ENCODE results near the gene ZDHHC3.

Gene ZDHHC3

DNA sequence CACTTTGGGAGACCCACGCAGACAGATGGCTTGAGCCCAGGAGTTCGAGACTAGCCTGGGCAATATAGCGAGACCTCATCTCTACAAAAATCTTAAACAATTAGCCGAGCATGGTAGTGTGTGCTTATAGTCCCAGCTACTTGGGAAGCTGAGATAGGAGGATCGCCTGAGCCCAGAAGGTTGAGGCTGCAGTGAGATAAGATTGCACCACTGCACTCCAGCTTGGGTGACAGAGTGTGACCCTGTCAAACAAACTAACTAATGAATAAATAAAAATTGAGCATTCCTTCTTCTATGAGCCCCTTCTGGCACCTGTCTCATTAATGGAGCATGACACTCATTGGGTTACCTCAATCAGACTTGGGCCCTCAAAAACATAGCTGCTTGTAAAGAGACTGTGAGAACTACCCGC is 7.5 kb downstream of the ZDHHC3 start:
- no peak for DNase-seq (ENCODE audit: low read depth in 1 of 2, low spot score in 1 of 2)
- H3K27ac ChIP-seq (replicated peaks), result peak overlapping the region; percentile 89
- no peak for TF ChIP-seq CTCF (IDR thresholded peaks at IDR 0.05; ENCODE audit: insufficient read depth, low read length)
- no peaks in the 10 kb centered on the region for H3K27me3 ChIP-seq (ENCODE audit: insufficient read depth, poor library complexity, severe bottlenecking)
- H3K4me3 ChIP-seq (replicated peaks; ENCODE audit: insufficient read depth, low read length), result no peak overlapping the region

DNA sequence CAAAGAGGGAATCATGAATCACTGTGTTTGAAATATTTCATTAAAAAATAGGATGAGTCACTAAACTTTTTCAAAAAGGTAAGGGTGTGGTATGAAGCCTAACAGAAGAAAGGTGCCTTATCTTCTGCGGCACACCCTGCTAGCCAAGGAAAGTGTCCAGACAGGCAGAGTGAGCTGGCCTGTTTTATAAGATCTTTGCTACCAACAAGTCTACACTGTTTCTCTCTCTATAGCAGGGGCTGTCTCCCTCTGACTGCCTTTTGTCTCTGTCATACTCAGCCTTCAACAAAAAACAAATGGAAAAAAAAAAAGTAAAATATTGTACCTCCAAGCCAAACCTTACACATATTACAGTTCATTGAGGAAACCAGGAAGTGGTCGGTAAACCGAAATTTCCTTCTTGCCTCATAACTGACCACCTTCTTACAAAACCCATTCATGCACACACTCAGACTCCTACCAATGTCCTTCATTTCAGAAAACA is 9.1 kb downstream of the ZDHHC3 start:
- peak overlapping the region; percentile 89 for H3K27ac ChIP-seq (replicated peaks)
- TF ChIP-seq GABPA (IDR thresholded peaks at IDR 0.05; ENCODE audit: low read depth) (no peak; the same call in 1 of the 2 replicates), SPI1 (IDR thresholded peaks at IDR 0.05; ENCODE audit: borderline replicate concordance, low read depth) (peak; percentile 87), POLR2AphosphoS5 (IDR thresholded peaks at IDR 0.05; ENCODE audit: low read depth) (peak; percentile 90), CTCF (IDR thresholded peaks at IDR 0.05; ENCODE audit: insufficient read depth, low read length) (no peak)
- TF ChIP-seq, protein P1, sequence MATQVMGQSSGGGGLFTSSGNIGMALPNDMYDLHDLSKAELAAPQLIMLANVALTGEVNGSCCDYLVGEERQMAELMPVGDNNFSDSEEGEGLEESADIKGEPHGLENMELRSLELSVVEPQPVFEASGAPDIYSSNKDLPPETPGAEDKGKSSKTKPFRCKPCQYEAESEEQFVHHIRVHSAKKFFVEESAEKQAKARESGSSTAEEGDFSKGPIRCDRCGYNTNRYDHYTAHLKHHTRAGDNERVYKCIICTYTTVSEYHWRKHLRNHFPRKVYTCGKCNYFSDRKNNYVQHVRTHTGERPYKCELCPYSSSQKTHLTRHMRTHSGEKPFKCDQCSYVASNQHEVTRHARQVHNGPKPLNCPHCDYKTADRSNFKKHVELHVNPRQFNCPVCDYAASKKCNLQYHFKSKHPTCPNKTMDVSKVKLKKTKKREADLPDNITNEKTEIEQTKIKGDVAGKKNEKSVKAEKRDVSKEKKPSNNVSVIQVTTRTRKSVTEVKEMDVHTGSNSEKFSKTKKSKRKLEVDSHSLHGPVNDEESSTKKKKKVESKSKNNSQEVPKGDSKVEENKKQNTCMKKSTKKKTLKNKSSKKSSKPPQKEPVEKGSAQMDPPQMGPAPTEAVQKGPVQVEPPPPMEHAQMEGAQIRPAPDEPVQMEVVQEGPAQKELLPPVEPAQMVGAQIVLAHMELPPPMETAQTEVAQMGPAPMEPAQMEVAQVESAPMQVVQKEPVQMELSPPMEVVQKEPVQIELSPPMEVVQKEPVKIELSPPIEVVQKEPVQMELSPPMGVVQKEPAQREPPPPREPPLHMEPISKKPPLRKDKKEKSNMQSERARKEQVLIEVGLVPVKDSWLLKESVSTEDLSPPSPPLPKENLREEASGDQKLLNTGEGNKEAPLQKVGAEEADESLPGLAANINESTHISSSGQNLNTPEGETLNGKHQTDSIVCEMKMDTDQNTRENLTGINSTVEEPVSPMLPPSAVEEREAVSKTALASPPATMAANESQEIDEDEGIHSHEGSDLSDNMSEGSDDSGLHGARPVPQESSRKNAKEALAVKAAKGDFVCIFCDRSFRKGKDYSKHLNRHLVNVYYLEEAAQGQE (IDR thresholded peaks at IDR 0.05; ENCODE audit: insufficient replicate concordance, low read depth), result peak; percentile 66
- no peaks in the 10 kb centered on the region for H3K27me3 ChIP-seq (ENCODE audit: insufficient read depth, poor library complexity, severe bottlenecking)
- H3K4me3 ChIP-seq (replicated peaks; ENCODE audit: insufficient read depth, low read length), result no peak overlapping the region
- peak; percentile 84 to 89 for DNase-seq (ENCODE audit: low read depth in 1 of 2, low spot score in 1 of 2)

DNA sequence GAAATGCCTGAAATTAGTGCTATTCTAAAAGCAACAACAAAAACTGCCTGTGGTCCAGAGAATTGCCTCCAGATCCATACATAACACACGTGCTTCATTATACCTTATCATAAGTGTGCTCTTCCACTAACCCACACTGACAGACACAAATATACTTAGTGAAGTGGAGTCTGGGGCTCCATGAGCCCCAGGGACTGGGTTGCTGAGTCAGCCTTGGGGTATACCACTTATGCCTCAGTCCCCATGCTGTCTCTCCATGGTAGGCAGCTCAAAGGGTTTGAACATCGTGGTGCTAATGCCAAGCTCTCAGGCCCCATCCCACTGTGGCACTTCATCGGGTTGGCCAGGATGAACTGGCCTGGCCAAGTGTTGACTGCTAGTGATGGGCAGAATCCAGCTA is 10.8 kb downstream of the ZDHHC3 start:
- Histone ChIP-seq H3K27ac (replicated peaks) (peak overlapping the region; percentile 89), H3K4me3 (replicated peaks; ENCODE audit: insufficient read depth, low read length) (no peak overlapping the region), H3K27me3 (ENCODE audit: insufficient read depth, poor library complexity, severe bottlenecking) (no peaks in the 10 kb centered on the region)
- no peak for DNase-seq (ENCODE audit: low read depth in 1 of 2, low spot score in 1 of 2)
- TF ChIP-seq SPI1 (IDR thresholded peaks at IDR 0.05; ENCODE audit: borderline replicate concordance, low read depth), result no peak
- TF ChIP-seq POLR2AphosphoS5 (IDR thresholded peaks at IDR 0.05; ENCODE audit: low read depth), result no peak
- TF ChIP-seq GABPA (IDR thresholded peaks at IDR 0.05; ENCODE audit: low read depth), result no peak
- TF ChIP-seq, protein P1 (IDR thresholded peaks at IDR 0.05; ENCODE audit: insufficient replicate concordance, low read depth), result no peak
- no peak for TF ChIP-seq CTCF (IDR thresholded peaks at IDR 0.05; ENCODE audit: insufficient read depth, low read length)
